NT2/D1 (cell line): ENCODE results near the gene NME7.

Experiments used
- SUZ12 ChIP-seq: IDR thresholded peaks from 2 replicates; pipeline ENCODE4 v1.6.1; 2011; ENCODE audit not compliant: insufficient read length, insufficient read depth; ENCODE audit errors: extremely low read depth
- YY1 ChIP-seq: IDR thresholded peaks from 2 replicates; pipeline ENCODE4 v1.6.1; 2011; ENCODE audit not compliant: insufficient read length, insufficient read depth
- ZNF274 ChIP-seq: IDR thresholded peaks from 2 replicates; pipeline ENCODE4 v1.6.1; 2011; ENCODE audit warnings: mild to moderate bottlenecking, low read depth, low read length

DNA sequence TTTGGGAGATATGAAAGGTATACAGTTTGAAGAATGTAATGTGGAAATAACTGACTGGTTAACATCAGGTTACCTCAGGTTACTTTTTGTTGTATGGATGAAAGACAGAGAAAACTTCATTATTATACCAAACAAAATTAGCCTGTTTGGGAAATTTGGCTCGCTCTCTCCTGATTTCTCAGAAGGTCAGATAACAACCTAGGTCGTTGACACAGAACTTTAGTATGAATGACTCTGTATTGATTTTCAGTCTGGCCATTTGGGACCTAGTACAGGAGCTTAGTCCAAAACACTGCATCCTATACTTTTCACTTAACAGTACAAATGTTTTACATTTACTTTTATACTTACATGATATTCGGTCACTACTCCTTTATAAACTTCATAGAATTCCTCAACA lies 132.8 kb downstream of the NME7 start:
- TF ChIP-seq ZNF274 (no peak), YY1 (no peak), SUZ12 (no peak)
